SK-N-SH treated with all-trans-retinoic acid at 6 μM for 48 hours (cell line): ENCODE results near the gene AUTS2.

Source experiments
- ATAC-seq: fragments of 200-7000 bp; cut with Tn5 transposase; 3 replicates; pipeline ENCODE4 v1.9.1; 2020; ENCODE audit warnings: mild to moderate bottlenecking, moderate library complexity
- ARNTL ChIP-seq: fragments of 450-650 bp; formaldehyde crosslinking; IDR thresholded peaks from 2 replicates; pipeline ENCODE4 v1.5.0; 2020; ENCODE audit warnings: low read depth, mild to moderate bottlenecking, moderate library complexity, borderline replicate concordance
- BACH2 ChIP-seq: fragments of 250-450 bp; sonication (Bioruptor Pico); IDR thresholded peaks from 2 replicates; pipeline ENCODE4 v1.9.0; 2021; ENCODE audit warnings: mild to moderate bottlenecking, borderline replicate concordance
- CSDC2 ChIP-seq: fragments of 250-450 bp; sonication (Bioruptor Pico); IDR thresholded peaks from 2 replicates; pipeline ENCODE4 v1.5.0; 2020; ENCODE audit warnings: mild to moderate bottlenecking, moderate library complexity
- ESRRG ChIP-seq: fragments of 250-450 bp; sonication (Bioruptor Pico); IDR thresholded peaks from 2 replicates; pipeline ENCODE4 v1.6.1; 2021; ENCODE audit warnings: mild to moderate bottlenecking
- GLIS3 ChIP-seq: fragments of 250-450 bp; sonication (Bioruptor Pico); IDR thresholded peaks from 2 replicates; pipeline ENCODE4 v1.5.0; 2020; ENCODE audit warnings: mild to moderate bottlenecking, moderate library complexity
- ISL1 ChIP-seq: fragments of 250-450 bp; sonication (Bioruptor Pico); IDR thresholded peaks from 2 replicates; pipeline ENCODE4 v2.1.2; 2022; ENCODE audit warnings: mild to moderate bottlenecking, moderate library complexity
- PPARA ChIP-seq: fragments of 250-450 bp; sonication (Bioruptor Pico); IDR thresholded peaks from 2 replicates; pipeline ENCODE4 v1.5.0; 2020; ENCODE audit warnings: mild to moderate bottlenecking, borderline replicate concordance
- TCF4 ChIP-seq: fragments of 250-450 bp; sonication (Bioruptor Pico); IDR thresholded peaks from 2 replicates; pipeline ENCODE4 v1.8.0; 2021; ENCODE audit warnings: mild to moderate bottlenecking, moderate library complexity, borderline replicate concordance
- TOX ChIP-seq: fragments of 250-450 bp; sonication (Bioruptor Pico); IDR thresholded peaks from 2 replicates; pipeline ENCODE4 v1.8.0; 2021; ENCODE audit warnings: mild to moderate bottlenecking, moderate library complexity, borderline replicate concordance
- TSHZ2 ChIP-seq: fragments of 250-450 bp; sonication (Bioruptor Pico); IDR thresholded peaks from 2 replicates; pipeline ENCODE4 v1.5.0; 2020; ENCODE audit warnings: mild to moderate bottlenecking, moderate library complexity
- ZC3H10 ChIP-seq: fragments of 250-450 bp; sonication (Bioruptor Pico); IDR thresholded peaks from 2 replicates; pipeline ENCODE4 v1.5.1; 2021; ENCODE audit warnings: mild to moderate bottlenecking, moderate library complexity
- ZFP3 ChIP-seq: fragments of 250-450 bp; sonication (Bioruptor Pico); IDR thresholded peaks from 2 replicates; pipeline ENCODE4 v1.5.0; 2020; ENCODE audit warnings: mild to moderate bottlenecking, moderate library complexity
- ZNF565 ChIP-seq: fragments of 450-650 bp; formaldehyde crosslinking; conservative IDR thresholded peaks from 2 replicates; pipeline ENCODE4 v1.5.0; 2020; ENCODE audit warnings: low read depth, mild to moderate bottlenecking, moderate library complexity
- ZNF70 ChIP-seq: fragments of 450-650 bp; formaldehyde crosslinking; IDR thresholded peaks from 2 replicates; pipeline ENCODE4 v1.5.0; 2020; ENCODE audit warnings: mild to moderate bottlenecking, moderate library complexity
- TF ChIP-seq, protein P1 (sequence below): fragments of 250-450 bp; sonication (Bioruptor Pico); IDR thresholded peaks from 2 replicates; pipeline ENCODE4 v1.5.1; 2020; ENCODE audit warnings: low read depth, mild to moderate bottlenecking, moderate library complexity
- TF ChIP-seq, protein P2 (sequence below): fragments of 250-450 bp; sonication (Bioruptor Pico); IDR thresholded peaks from 2 replicates; pipeline ENCODE4 v1.8.0; 2021; ENCODE audit warnings: low read depth, mild to moderate bottlenecking, moderate library complexity, borderline replicate concordance
- TF ChIP-seq, protein P3 (sequence below): fragments of 250-450 bp; sonication (Bioruptor Pico); IDR thresholded peaks from 2 replicates; pipeline ENCODE4 v1.8.0; 2020; ENCODE audit warnings: mild to moderate bottlenecking, moderate library complexity, borderline replicate concordance
- TF ChIP-seq, protein P4 (sequence below): fragments of 250-450 bp; sonication (Bioruptor Pico); IDR thresholded peaks from 2 replicates; pipeline ENCODE4 v1.5.1; 2021; ENCODE audit warnings: mild to moderate bottlenecking, moderate library complexity

AUTS2 gene

DNA sequence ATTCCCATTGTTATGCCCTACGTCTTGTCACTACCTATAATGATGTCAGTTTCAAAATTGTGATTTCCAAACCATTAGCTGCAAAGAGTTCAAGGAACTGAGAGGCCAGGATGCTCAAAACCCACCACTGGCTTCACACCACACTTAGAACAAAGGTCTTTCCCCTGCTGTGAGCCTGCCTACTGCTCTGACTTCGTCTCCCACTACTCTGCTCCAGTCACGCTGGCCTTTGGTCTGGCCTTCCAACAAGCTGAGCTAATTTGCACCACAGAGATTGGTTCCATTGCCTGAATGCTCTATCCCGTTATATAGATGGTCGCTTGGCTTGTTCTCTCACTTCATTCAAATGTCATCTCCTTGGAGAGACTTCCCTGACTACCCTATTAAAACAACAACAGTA lies 961.5 kb downstream of the AUTS2 start:
- TF ChIP-seq ISL1 (CRISPR knock-in tag), result no peak
- TF ChIP-seq ZFP3 (CRISPR knock-in tag), result no peak
- TF ChIP-seq ARNTL, result no peak
- TF ChIP-seq, protein P1, sequence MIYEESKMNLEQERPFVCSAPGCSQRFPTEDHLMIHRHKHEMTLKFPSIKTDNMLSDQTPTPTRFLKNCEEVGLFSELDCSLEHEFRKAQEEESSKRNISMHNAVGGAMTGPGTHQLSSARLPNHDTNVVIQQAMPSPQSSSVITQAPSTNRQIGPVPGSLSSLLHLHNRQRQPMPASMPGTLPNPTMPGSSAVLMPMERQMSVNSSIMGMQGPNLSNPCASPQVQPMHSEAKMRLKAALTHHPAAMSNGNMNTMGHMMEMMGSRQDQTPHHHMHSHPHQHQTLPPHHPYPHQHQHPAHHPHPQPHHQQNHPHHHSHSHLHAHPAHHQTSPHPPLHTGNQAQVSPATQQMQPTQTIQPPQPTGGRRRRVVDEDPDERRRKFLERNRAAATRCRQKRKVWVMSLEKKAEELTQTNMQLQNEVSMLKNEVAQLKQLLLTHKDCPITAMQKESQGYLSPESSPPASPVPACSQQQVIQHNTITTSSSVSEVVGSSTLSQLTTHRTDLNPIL (CRISPR knock-in tag), result no peak
- TF ChIP-seq BACH2 (CRISPR knock-in tag), result no peak
- TF ChIP-seq ZNF565, result no peak
- TF ChIP-seq, protein P2, sequence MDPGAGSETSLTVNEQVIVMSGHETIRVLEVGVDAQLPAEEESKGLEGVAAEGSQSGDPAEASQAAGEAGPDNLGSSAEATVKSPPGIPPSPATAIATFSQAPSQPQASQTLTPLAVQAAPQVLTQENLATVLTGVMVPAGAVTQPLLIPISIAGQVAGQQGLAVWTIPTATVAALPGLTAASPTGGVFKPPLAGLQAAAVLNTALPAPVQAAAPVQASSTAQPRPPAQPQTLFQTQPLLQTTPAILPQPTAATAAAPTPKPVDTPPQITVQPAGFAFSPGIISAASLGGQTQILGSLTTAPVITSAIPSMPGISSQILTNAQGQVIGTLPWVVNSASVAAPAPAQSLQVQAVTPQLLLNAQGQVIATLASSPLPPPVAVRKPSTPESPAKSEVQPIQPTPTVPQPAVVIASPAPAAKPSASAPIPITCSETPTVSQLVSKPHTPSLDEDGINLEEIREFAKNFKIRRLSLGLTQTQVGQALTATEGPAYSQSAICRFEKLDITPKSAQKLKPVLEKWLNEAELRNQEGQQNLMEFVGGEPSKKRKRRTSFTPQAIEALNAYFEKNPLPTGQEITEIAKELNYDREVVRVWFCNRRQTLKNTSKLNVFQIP, result no peak
- TF ChIP-seq PPARA (CRISPR knock-in tag), result no peak
- TF ChIP-seq ESRRG (CRISPR knock-in tag), result no peak
- no peak for TF ChIP-seq GLIS3
- TF ChIP-seq ZC3H10 (CRISPR knock-in tag), result no peak
- no peak for TF ChIP-seq TCF4 (CRISPR knock-in tag)
- TF ChIP-seq, protein P3, sequence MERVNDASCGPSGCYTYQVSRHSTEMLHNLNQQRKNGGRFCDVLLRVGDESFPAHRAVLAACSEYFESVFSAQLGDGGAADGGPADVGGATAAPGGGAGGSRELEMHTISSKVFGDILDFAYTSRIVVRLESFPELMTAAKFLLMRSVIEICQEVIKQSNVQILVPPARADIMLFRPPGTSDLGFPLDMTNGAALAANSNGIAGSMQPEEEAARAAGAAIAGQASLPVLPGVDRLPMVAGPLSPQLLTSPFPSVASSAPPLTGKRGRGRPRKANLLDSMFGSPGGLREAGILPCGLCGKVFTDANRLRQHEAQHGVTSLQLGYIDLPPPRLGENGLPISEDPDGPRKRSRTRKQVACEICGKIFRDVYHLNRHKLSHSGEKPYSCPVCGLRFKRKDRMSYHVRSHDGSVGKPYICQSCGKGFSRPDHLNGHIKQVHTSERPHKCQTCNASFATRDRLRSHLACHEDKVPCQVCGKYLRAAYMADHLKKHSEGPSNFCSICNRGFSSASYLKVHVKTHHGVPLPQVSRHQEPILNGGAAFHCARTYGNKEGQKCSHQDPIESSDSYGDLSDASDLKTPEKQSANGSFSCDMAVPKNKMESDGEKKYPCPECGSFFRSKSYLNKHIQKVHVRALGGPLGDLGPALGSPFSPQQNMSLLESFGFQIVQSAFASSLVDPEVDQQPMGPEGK (CRISPR knock-in tag), result no peak
- TF ChIP-seq TSHZ2, result no peak
- TF ChIP-seq TOX (CRISPR knock-in tag), result no peak
- TF ChIP-seq ZNF70 (CRISPR knock-in tag), result no peak
- TF ChIP-seq, protein P4, sequence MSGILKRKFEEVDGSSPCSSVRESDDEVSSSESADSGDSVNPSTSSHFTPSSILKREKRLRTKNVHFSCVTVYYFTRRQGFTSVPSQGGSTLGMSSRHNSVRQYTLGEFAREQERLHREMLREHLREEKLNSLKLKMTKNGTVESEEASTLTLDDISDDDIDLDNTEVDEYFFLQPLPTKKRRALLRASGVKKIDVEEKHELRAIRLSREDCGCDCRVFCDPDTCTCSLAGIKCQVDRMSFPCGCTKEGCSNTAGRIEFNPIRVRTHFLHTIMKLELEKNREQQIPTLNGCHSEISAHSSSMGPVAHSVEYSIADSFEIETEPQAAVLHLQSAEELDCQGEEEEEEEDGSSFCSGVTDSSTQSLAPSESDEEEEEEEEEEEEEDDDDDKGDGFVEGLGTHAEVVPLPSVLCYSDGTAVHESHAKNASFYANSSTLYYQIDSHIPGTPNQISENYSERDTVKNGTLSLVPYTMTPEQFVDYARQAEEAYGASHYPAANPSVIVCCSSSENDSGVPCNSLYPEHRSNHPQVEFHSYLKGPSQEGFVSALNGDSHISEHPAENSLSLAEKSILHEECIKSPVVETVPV, result no peak
- no peak for ATAC-seq

GRCh38 chr7:70563960-70564359 lies 965.7 kb downstream of the AUTS2 start:
- peak; percentile 73 for ATAC-seq
- TF ChIP-seq ISL1 (CRISPR knock-in tag), result peak; percentile 93
- TF ChIP-seq, protein P2, result peak; percentile 45; the same call in 1 of the 2 replicates
- TF ChIP-seq GLIS3, result no peak
- TF ChIP-seq ZC3H10 (CRISPR knock-in tag), result peak; percentile 89; the same call in 1 of the 2 replicates
- TF ChIP-seq CSDC2 (CRISPR knock-in tag), result no peak
- peak; percentile 53; the same call in 1 of the 2 replicates for TF ChIP-seq TOX (CRISPR knock-in tag)
- TF ChIP-seq, protein P1 (CRISPR knock-in tag), result peak; percentile 40; the same call in 1 of the 2 replicates
- TF ChIP-seq, protein P3 (CRISPR knock-in tag), result 0 out of 2 replicates have a peak, but pooled peaks have one; percentile 54
